T-helper 9 cell (primary cell): ENCODE results near the gene NELFB.

ENCODE experiments used
- DNase-seq: peaks from one replicate; pipeline ENCODE4 v3.0.0-alpha.2; 2020

The NELFB gene

DNA sequence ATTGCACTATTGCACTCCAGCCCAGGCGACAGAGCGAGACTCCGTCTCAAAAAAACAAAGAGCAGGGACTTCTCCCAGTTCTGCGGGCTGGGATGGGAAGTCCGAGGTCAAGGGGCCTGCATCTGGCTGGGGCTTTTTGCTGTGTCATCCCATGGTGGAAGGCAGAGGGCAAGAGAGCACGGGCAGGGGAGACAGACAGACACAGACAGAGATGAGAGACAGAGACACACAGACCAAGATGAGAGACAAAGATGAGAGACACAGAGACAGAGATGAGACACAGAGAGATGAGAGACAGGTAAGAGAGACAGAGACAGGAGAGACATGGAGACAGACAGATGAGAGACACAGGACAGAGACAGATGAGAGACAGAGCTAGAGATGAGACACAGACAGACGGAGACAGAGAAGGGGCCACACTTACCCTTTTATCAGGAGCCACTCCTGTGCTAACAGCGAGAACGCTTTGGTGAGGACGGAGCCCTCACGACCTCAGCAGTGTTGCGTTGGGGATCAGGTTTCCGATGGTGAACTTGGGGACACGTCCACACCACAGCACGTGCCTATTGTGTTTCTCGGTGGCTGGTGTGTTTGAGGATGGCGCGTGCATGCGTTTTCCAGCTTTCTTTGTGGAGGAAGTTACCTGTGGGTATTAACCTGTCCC is 13.5 kb downstream of the NELFB start:
- DNase-seq = no peak

DNA sequence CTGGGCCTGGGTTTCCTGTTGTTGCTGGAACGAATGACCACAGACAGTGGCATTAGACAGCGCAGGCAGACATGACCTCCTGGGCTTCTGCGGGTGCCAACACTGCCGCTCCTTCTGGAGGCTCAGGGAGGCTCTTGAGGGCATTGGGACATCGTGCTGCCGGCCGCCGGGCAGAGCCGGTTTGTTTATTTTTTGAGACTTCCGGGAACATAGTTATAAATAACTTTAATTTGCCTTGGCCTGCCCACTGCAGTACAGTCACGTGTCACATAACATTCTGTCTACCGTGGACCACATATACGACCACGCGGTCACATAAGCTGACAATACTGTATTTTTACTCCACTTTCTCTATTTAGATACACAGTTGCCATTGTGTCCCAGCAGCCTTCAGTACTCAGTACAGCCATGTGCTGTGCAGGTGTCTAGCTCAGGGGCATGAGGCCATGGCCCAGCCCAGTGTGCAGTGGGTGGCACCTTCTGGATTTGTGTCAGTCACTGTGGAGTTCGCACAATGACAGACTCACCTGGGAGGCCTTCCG is 14.2 kb downstream of the NELFB start:
- no peak for DNase-seq

DNA sequence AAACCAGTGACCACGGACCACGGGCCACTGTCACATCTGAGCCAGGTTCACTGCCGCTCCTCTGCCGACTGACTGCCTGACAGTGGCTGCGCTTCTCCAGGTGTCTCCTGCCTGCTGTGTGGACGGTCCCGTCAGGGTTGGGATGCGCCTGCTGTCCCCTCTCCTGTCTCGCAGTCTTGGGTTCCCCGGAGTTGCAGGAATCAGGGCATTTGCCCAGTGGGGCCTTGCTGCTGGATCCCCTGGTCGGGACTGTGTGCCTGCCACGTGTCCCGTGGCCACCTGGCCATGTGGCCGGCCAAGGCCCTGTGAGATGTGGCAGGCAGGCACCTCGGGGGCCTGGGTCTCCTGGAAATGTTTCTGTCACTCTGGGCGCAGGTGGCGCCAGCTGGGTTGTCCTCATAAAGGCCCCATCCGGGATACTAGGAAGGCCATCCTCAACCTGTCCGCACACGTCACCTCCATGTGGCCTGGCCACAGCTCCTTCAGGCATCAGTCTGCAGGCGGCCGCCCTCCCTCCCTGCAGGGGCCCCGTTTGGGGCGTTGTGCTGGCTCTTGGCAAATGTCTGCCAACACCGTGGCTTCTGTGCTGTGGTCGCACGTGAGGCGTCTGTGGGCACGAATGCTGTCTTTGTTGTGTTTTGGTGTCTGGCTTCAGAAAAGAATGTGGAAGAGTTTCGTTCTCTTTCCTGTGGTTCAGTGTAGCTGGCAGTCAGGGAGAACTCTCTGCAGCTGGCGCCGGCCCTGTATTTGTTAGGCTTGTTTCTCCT is 16.0 kb downstream of the NELFB start:
- DNase-seq = no peak

DNA sequence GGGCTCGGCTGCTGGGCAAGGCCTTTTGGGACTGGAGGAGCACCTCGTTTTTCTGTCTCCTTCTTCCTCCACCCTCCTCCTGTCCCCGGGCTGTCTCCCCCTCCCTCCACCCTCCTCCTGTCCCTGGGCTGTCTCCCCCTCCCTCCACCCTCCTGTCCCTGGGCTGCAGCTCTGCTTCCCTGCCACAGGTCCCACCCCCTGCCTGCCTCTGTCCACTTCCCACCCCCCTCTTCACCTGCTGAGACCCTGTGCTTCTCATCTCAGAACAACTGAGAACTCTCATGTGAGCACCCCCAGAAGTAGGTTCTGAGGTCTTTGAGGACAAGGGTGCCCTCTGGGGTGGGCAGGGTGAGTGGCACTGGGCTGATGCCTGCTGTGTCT is 16.6 kb downstream of the NELFB start:
- DNase-seq = no peak

DNA sequence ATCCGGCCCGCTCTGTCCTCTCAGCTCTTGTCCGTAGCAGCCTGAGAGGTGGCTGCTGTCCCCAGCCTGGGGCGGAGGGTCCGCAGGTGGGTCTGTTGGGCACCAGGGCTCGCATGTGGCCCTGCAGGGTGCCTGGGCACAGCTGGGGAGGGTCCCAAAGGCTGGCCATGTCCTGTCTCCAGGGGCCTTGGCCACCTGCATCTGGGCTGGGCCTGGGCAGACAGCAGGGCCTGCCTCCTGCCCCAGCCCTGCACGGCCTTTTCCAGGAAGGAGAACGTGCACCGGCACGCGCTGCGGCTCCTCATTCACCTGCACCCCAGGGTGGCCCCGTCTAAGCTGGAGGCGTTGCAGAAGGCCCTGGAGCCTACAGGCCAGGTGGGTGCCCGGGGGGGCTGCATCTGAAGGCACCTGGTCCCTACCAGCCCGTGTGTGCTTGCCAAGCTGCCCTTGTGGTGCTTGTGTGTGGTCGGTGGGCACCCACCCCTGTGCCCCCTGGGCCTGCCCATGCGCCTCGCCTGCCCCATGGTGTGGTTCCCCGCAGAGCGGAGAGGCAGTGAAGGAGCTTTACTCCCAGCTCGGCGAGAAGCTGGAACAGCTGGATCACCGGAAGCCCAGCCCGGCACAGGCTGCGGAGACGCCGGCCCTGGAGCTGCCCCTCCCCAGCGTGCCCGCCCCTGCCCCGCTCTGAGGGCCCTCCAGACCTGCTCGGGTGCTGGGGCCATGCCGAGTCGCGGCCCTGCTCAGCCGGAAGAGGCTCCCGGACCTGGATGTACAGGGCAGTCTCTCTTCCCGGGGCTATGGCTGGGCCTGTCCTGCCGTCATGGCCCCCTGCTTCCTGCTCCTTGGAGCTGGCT is 17.3 kb downstream of the NELFB start:
- DNase-seq = no peak

DNA sequence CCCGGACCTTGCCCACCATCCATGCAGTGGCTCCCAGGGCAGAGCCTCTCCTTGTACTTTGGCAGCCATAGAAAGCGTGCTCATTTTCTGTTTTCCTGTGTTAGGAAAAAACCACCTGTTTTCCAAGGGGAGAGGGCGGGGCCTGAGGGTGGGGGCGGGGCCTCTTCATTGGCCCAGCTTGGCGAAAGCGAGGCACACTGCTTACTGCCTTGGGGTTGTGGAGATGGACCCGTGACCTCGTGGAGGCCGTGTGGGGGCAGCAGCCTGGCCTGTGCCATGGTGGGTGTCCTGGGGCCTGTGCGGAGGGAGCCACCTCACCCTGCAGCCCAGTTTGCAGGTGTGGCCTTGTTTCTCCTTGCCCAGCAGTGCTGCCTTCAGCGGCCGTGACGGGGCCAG is 18.0 kb downstream of the NELFB start:
- no peak for DNase-seq

DNA sequence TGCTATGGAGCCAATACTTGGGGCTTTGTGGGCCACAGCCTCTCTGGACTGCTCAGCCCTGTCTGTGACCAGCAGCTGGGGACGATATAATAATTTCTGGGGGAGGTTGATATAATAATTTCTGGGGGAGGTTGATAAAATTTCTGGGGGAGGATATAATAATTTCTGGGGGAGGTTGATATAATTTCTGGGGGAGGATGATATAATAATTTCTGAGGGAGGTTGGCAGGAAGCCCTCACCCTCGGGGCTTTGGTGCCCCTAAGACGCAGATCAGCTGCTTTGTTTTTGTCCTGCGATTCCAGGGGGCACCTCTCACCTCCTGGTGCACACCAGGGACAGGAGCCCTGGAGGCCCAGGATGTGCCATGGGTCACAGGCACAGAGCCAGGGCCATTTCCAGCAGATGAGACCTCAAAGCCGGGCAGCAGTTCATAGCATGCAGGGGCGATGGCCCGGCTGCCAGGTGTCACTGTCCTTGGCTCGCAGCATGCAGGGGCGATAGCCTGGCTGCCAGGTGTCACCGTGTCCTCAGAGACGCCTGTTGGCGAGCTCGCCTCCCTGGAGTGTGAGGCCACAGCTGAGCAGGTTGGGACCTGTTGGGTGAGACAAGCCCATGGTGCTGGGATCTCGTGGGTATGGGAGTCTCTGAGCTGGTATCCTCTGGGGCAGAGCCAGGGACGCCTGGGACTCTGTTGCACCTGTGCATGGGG is 18.6 kb downstream of the NELFB start:
- no peak for DNase-seq

DNA sequence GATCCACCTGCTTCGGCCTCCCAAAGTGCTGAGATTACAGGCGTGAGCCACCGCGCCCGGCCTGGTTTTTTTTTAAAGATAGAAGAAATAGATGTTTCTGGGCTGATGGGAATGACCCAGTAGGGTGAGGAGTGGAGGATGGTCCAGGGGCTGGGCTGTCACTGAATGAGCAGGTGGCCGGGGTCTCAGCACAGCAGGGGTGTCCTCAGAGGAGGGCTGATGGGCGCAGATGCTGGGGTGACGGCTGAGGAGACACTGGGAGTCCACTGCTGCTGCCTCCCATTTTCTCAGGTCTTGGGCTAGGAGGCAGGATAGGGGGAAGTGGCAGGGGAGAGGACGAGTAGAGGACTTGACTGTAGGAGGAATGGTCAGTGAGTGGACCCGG is 20.1 kb downstream of the NELFB start:
- no peak for DNase-seq

DNA sequence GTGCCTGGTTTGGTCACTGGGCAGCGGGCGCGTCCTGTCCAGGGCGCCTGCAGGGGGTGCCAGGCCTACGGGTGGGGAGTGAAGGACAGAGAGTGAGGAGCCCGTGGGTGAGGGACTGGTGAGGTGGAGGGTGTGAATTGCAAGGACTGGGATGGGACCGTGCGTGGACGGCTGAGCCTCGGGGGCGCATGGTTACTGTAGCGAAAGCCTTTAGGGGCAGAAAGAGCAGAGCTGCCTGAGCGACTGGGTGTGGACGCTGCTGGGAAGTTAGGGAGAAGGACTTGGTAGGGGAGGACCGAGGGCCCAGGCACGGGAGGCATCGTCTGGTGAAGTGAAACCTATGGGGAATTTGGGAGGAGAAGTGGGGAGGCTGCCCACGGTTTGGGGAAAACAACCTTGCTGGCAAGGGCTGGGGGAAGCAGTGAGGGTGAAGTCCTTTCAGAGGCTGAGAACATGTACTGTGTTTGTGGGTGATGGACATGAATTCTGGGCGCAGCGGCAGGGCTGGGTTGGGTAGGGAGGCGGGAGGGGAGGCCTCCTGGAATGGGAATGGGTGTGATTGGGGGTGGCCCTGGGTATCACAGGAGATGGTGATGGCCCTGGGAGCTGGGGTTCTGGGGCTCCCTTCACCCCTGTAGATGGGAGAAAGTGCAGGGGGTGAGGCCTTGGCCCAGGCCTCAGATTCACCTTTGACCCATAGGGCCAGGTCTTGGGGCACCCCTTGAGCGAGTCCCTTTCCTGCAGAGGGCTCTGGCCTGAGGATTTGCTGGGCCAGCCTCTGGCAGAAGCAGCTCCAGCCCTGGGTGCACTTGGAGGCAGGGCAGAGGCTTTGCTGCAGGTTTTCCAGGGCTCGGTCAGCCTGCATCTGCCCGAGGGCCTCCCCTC is 20.7 kb downstream of the NELFB start:
- no peak for DNase-seq

DNA sequence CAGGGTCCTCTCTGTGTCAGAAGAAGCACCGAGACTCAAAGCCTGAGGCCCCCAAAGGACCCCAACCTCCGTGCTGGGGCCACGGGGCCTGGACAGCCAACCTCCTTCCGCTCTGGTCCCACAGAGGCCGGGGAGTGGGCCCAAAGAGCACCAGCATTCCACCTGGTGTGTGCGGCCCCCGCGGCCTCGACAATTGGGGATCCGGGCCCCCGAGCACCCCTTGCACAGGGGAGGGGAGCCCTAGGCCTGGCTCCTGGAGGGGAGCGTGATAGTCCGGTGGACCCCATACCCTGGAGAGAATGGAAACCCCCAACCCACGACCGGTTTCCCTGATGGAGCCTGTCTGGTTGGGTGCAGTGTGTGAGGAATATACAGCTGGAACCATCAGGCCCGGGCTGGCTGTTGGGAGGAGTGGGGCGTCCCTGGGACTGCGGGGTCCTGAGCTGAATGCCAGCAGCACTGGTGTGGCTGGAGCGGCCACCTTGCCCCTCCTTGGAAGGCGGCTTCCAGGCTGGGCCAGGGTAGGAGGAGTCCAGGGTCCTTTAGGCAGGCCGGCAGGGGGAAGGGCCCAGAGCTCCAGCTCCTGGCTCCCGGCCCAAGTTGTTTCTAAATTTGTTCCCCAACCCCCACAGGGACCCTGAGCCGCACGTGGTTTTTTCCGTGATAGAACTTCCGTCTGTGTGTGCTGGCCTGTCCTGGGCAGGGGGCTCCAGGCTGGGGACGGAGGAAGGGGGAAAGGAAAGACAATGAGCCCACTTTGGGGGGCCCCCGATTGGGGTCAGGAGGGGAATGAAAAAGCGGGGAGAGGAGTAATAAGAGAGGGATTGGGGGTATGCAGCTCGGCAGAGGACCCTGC is 21.6 kb downstream of the NELFB start:
- DNase-seq = no peak

DNA sequence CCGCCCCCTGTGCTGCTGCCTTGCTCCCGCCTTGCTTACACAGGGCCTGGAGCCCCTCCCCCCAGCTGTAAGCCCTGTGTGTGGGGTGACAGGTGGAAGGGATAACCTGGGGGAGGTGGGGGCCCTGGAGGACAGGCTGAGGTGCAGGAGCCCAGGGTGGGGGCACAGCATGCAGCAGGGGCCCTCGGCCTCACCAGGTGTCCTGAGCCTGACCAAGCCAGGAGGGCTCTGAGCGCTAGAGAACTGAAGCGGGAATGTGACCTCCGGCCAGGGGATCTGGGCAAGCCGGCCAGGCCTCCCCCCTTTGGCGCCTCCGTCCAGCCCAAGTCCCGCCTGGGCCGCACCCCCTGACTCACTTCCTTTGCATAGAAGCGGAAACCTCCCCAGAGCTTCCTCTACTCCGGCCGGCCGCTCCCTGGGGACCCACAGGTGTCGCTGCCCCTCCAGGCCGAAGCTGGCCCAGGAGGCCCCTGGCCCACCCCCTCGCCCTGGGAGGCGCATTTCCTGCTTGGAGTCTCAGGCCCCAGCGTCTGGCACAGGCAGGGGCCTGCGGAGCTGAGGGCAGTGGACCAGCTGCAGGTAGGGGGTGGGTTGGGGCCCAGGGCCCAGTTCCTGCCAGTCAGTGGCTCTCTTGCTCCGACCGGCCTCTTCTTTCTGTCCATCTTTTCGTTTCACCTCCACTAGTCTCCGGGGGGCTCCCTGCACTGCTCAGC is 22.4 kb downstream of the NELFB start, which contains the start of gene TOR4A:
TOR4A (plus strand) TSS at position 398 of the 713 bp plus-strand sequence. CDS start 964 bp downstream, outside the sequence.
- DNase-seq = no peak

DNA sequence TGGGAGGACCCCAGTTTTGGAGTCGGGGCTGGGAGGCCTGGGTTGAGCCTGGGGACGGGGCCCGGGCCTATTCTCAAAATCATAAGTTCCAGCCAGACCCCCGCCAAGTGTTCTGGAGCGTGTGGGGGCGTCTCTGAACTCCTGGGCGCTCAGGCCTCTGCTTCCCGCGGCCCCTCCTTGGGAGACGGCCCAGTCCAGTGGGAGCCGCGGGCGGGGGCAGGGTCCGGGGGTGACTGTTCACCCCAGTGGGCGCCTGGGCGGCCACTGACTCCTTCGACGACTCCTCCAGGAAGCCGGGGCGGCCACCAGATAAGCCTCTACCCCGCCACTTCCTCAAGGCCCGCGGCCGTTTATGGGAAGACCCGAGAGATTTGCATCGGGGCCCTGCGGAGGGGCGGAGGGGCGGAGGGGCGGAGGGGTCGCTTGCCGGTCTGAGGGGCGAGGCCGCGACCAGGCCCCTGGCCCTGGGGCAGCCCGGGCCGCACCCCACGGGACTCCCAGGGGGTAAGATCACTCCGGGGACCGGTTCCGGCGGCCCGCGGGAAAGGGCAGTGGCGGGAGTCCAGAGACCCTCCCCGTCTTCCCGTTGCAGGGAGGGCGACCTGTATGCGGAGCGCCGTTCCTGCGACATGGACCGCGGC is 23.1 kb downstream of the NELFB start:
- DNase-seq = no peak

DNA sequence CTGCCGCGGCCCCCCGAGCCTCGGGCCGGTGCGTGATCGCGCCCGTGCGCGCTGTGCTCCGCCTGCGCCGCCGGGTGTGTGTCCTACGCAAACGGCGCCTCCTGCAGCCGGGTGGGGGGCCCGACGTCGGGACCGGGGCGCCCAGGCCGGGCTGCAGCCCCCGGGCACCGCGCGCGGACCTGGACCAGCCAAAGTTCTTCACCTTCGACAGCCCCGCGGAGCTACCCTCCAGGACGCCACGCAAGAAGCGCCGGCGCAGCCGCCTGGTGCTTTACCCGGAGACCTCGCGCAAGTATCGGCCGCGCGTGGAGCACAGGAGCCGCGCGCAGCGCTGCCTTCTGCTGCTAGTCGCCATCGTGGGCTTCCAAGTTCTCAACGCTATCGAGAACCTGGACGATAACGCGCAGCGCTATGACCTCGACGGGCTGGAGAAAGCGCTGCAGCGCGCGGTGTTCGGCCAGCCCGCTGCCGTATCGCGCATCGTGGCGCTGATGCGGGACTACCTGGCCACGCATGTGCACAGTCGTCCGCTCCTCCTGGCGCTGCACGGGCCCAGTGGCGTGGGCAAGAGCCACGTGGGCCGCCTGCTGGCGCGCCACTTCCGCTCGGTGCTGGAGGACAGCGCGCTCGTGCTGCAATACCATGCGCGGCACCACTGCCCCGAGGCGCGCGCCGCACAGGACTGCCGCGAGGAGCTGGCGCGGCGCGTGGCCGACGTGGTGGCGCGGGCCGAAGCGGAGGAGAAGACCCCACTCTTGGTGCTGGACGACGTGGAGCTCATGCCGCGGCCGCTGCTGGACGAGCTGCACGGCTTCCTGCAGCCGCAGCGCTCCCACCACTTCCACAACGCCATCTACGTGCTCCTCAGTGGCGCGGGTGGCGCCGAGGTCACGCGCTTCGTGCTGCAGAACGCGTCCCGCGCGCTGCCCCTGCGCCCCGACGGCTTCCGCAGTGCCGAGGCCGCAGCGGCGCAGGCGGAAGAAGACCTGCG is 23.9 kb downstream of the NELFB start:
- no peak for DNase-seq

DNA sequence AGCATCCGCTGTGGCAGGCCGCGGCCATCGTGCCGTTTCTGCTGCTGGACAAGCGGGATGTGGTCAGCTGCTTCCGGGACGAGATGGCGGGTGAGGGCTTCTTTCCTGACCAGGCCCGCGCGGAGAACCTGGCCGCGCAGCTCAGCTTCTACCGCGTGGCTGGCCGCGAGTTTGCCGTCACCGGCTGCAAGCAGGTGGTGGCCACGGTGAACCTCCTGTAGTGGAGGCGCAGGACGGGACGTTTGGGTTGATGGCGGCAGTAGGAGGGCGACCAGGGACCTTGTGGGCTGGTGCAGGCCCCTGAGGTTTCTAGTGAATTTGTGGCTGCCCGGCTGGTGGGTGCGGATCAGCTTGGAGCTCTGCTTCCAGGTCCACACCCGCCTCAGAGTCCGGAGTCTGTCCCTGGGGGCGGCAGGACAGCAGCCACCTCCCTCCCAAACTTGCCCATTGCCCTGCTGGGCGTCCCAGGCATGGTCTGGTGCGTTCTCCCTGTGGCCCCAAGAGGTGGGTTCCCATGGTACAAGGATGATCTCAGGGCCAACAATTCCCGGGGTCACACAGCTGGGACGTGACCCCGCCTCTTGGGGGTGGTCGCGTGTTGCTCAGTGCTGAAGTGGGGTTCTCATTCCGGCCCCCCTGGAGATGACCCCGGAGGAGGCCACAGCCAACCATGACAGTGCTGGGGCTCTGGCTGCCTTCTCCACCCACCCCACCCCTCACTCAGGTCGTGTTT is 24.8 kb downstream of the NELFB start:
- DNase-seq = no peak

DNA sequence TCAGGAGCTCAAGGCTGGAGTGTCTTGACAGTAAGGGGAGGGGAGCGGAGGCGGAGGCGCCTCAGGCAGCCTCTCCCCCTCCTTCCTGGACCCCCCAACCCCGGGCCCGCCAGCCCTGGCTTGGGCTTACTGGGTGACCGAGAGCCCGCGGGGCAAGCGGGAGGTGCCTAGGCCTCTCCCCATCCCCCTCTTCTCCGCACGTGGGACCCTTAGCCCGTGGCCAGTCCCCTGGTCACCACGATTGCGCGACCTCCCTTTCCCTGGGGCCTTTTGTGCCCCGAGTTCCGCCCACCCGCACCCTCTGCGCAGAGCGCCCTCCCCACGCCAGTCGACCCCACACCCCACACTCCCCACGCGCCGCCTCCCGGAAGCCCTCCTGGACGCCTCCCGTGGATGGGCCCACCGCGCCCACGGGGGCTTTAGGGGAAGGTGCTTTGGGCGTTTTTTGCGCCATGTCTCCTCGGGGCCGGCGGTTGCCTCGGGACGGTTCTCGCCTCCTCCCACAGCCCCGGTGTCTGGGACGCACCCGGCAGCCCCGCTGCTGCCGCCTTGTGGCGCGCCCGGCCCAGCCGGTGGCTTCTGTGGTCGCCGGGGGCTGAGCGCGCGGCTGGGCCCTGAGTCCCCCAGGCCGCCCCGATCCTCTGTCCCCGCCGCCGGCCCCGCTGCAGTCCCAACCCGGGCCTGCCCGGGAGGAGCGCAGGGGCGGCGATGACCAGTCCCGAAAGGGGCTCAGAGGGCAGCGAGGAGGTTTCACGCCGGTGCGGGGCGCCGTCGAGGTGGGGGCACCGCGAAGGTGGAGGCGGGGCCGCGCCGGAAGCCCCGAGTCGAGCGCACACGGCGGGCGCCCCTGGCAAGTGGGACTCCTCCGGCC is 25.6 kb downstream of the NELFB start:
- no peak for DNase-seq
